SK-N-SH (cell line): ENCODE measurements around the gene ARHGEF17. TPM values are rescaled to one million over a fixed set of nuclear protein-coding genes. Genes with fewer than 3 reads are reported as not detected.

Experiments
- CTCF ChIA-PET: fragments of 300-600, 350-600 bp; formaldehyde crosslinking; extraction: SDS; loops from one replicate; lab custom pipeline; 2021; lab: Yijun Ruan, JAX
- POLR2A ChIA-PET: fragments of 350-600 bp; sonication (Branson Sonifier 250); formaldehyde crosslinking; extraction: SDS; loops from one replicate; lab custom pipeline; 2020; ENCODE audit warnings: antibody characterized with exemption, inconsistent platforms; lab: Yijun Ruan, JAX
- DNase-seq: peaks from one replicate; pipeline ENCODE4 v3.0.0; 2012
- H2AFZ ChIP-seq: fragments of 200-600 bp; sonication (generic); 2 replicates; pipeline ENCODE4 v1.8.1; 2016; ENCODE audit warnings: antibody characterized with exemption, mild to moderate bottlenecking, low read depth
- H3F3A ChIP-seq: fragments of 200-600 bp; sonication (generic); replicated peaks from 2 replicates; pipeline ENCODE3; 2016; ENCODE audit warnings: antibody characterized with exemption, mild to moderate bottlenecking; ENCODE audit not compliant: insufficient read depth
- H3K27ac ChIP-seq, 2 experiments: fragments of 200-500 bp in 1 of 2; fragments of 200-600 bp in 1 of 2; sonication (Bioruptor generic) in 1 of 2; sonication (generic), shearing (Covaris generic) in 1 of 2; 2 replicates each; pipeline versions ENCODE4 v1.5.1 to v1.6.1; 2014 to 2016; ENCODE audit warnings: low read depth in 2 of 2, inconsistent platforms in 1 of 2, low read length in 1 of 2, mild to moderate bottlenecking in 1 of 2, mixed read lengths in 1 of 2
- H3K27me3 ChIP-seq: fragments of 200-600 bp; sonication (generic), shearing (Covaris generic); 2 replicates; pipeline ENCODE4 v1.6.1; 2016; ENCODE audit warnings: mixed run types; ENCODE audit not compliant: insufficient read depth
- H3K36me3 ChIP-seq, 2 experiments: fragments of 200-500 bp in 1 of 2; fragments of 200-600 bp in 1 of 2; sonication (Bioruptor generic) in 1 of 2; sonication (generic) in 1 of 2; replicated peaks in 1 of 2; 2 replicates each; pipeline versions ENCODE3 to v1.5.1; 2014 to 2016; ENCODE audit warnings: low read length in 1 of 2, mild to moderate bottlenecking in 1 of 2; ENCODE audit not compliant: insufficient read depth in 2 of 2, control insufficient read depth in 1 of 2
- H3K4me1 ChIP-seq, 2 experiments: fragments of 200-500 bp in 1 of 2; fragments of 200-600 bp in 1 of 2; sonication (Bioruptor generic) in 1 of 2; sonication (generic), shearing (Covaris generic) in 1 of 2; 2 replicates each; pipeline versions ENCODE4 v1.5.1 to v1.6.1; 2014 to 2016; ENCODE audit warnings: low read depth in 1 of 2, low read length in 1 of 2, mixed run types in 1 of 2; ENCODE audit not compliant: insufficient read depth in 2 of 2, control insufficient read depth in 1 of 2
- H3K4me2 ChIP-seq: fragments of 200-600 bp; sonication (generic), shearing (Covaris generic); 2 replicates; pipeline ENCODE4 v1.6.1; 2017; ENCODE audit warnings: mixed run types
- H3K4me3 ChIP-seq, 2 experiments: fragments of 200-500 bp in 1 of 2; fragments of 200-600 bp in 1 of 2; sonication (Bioruptor generic) in 1 of 2; sonication (generic), shearing (Covaris generic) in 1 of 2; 2 replicates each; pipeline versions ENCODE4 v1.5.1 to v1.8.1; 2014 to 2016; ENCODE audit warnings: low read depth in 2 of 2, inconsistent platforms in 1 of 2, low read length in 1 of 2, mild to moderate bottlenecking in 1 of 2, mixed read lengths in 1 of 2, moderate library complexity in 1 of 2
- H3K79me2 ChIP-seq: fragments of 200-600 bp; sonication (generic); 2 replicates; pipeline ENCODE4 v1.8.1; 2017; ENCODE audit warnings: mild to moderate bottlenecking; ENCODE audit not compliant: insufficient read depth
- H3K9ac ChIP-seq: fragments of 200-600 bp; sonication (generic); 2 replicates; pipeline ENCODE4 v1.6.1; 2017; ENCODE audit warnings: mixed run types
- H3K9me2 ChIP-seq: fragments of 200-600 bp; sonication (generic); 2 replicates; pipeline ENCODE4 v1.6.1; 2017; ENCODE audit warnings: mixed run types
- H3K9me3 ChIP-seq: fragments of 200-600 bp; sonication (generic); 2 replicates; pipeline ENCODE4 v1.6.1; 2017; ENCODE audit warnings: mixed run types, mild to moderate bottlenecking, moderate library complexity
- H4K20me1 ChIP-seq: fragments of 200-600 bp; sonication (generic); 2 replicates; pipeline ENCODE4 v1.6.1; 2017; ENCODE audit warnings: mild to moderate bottlenecking, mixed run types; ENCODE audit not compliant: insufficient read depth
- CHD2 ChIP-seq: fragments of 150-350 bp; IDR thresholded peaks from 2 replicates; pipeline ENCODE4 v1.6.1; 2018; ENCODE audit warnings: low read length; ENCODE audit not compliant: partially characterized antibody
- CTCF ChIP-seq: fragments of 200-600 bp; sonication (generic); IDR thresholded peaks from 2 replicates; pipeline ENCODE4 v1.6.1; 2017; ENCODE audit warnings: antibody characterized with exemption, mild to moderate bottlenecking, moderate library complexity
- ELF1 ChIP-seq: IDR thresholded peaks from 2 replicates; pipeline ENCODE4 v1.4.0; 2012
- EZH2phosphoT487 ChIP-seq: fragments of 200-600 bp; sonication (generic); IDR thresholded peaks from 2 replicates; pipeline ENCODE4 v1.6.1; 2017; ENCODE audit warnings: low read depth, mixed run types, mild to moderate bottlenecking, antibody characterized with exemption, moderate library complexity, borderline replicate concordance
- FOXM1 ChIP-seq: IDR thresholded peaks from 2 replicates; pipeline ENCODE4 v1.4.0; 2012; ENCODE audit warnings: low read depth, mild to moderate bottlenecking
- GATA2 ChIP-seq: sonication (generic); formaldehyde crosslinking; IDR thresholded peaks from 2 replicates; pipeline ENCODE4 v1.5.0; 2020; ENCODE audit warnings: mild to moderate bottlenecking, missing genetic modification reagents
- IRF3 ChIP-seq: fragments of 150-350 bp; IDR thresholded peaks from 2 replicates; pipeline ENCODE4 v1.6.1; 2016; ENCODE audit warnings: mild to moderate bottlenecking, low read depth, low read length
- MAX ChIP-seq: IDR thresholded peaks from 2 replicates; pipeline ENCODE4 v1.4.0; 2012; ENCODE audit warnings: low read depth
- MXI1 ChIP-seq: IDR thresholded peaks from 2 replicates; pipeline ENCODE4 v1.6.1; 2012; ENCODE audit warnings: mild to moderate bottlenecking, low read depth, low read length, improper control_type of control experiment
- NRF1 ChIP-seq: IDR thresholded peaks from 2 replicates; pipeline ENCODE4 v1.6.1; 2012; ENCODE audit warnings: low read depth, mild to moderate bottlenecking, low read length
- POLR2AphosphoS5 ChIP-seq: IDR thresholded peaks from 2 replicates; pipeline ENCODE4 v1.6.1; 2012; ENCODE audit warnings: low read depth, low read length
- RAD21 ChIP-seq: IDR thresholded peaks from 2 replicates; pipeline ENCODE4 v1.6.1; 2012; ENCODE audit warnings: mild to moderate bottlenecking, low read length
- REST ChIP-seq: IDR thresholded peaks from 2 replicates; pipeline ENCODE4 v1.6.1; 2012; ENCODE audit warnings: mild to moderate bottlenecking, low read depth, low read length, moderate library complexity
- RXRA ChIP-seq: IDR thresholded peaks from 2 replicates; pipeline ENCODE4 v1.4.0; 2012; ENCODE audit warnings: low read depth, mild to moderate bottlenecking, borderline replicate concordance
- SIN3A ChIP-seq: IDR thresholded peaks from 2 replicates; pipeline ENCODE4 v1.6.1; 2012; ENCODE audit warnings: low read depth, mild to moderate bottlenecking, low read length, moderate library complexity, borderline replicate concordance
- SMC3 ChIP-seq: IDR thresholded peaks from 2 replicates; pipeline ENCODE4 v1.6.1; 2012; ENCODE audit warnings: low read depth, low read length, improper control_type of control experiment
- TCF12 ChIP-seq: IDR thresholded peaks from 2 replicates; pipeline ENCODE4 v1.4.0; 2012
- USF2 ChIP-seq: fragments of 150-350 bp; IDR thresholded peaks from 2 replicates; pipeline ENCODE4 v1.6.1; 2017; ENCODE audit warnings: antibody characterized with exemption, low read length, low read depth, borderline replicate concordance
- YY1 ChIP-seq: IDR thresholded peaks from 2 replicates; pipeline ENCODE4 v1.4.0; 2012; ENCODE audit warnings: low read depth, mild to moderate bottlenecking
- ZBTB33 ChIP-seq: IDR thresholded peaks from 2 replicates; pipeline ENCODE4 v1.4.0; 2012; ENCODE audit warnings: low read depth, borderline replicate concordance
- WGBS: methylation state at CpG from one replicate; pipeline ENCODE4 v1.1.6; 2017; ENCODE audit warnings: low lambda C conversion rate; 5-methylcytosine and 5-hydroxymethylcytosine counted together
- polyA plus RNA-seq, 3 experiments: library from polyadenylated mRNA; depleted of rRNA; stranded (reverse); fragments of >200 nt; gene quantifications; 2 replicates each; pipeline ENCODE4 v1.2.3, GENCODE V29; 2012

ARHGEF17 gene
- polyA plus RNA-seq, 1 of the 3 experiments (the other 2 are of a cell fraction), result 45.9 TPM

- 0% methylated on average over 3 of the region's 4 CpGs for WGBS
- POLR2A ChIA-PET, result interaction anchor here (0.7 to 1.5 kb wide), 4 partner anchors 20 to 325 kb away, joined by 3 to 19 read pairs (median 3); partner anchors contain the start of gene ARHGEF17
- H4K20me1 ChIP-seq, result peaks cover 44% of the 10 kb centered on the region
Observed at GRCh38 chr11:73335204-73335923, 27.3 kb downstream of the ARHGEF17 start.

More at GRCh38 chr11:73335204-73335923, 27.3 kb downstream of the ARHGEF17 start:
- Histone ChIP-seq H3K9ac (peak overlapping the region; percentile 65; the same call in 1 of the 2 replicates), H3K27ac (peak overlapping the region; percentile 97 to 98), H3K4me3 (peak overlapping the region; percentile 1 to 7; a peak in 2 of 4 replicates), H3K36me3 (peaks cover 2 to 12% of the 10 kb centered on the region in 2 experiments), H2AFZ (no peak overlapping the region), H3K9me3 (no peaks in the 10 kb centered on the region), H3K4me1 (peaks cover 48 to 58% of the 10 kb centered on the region in 2 experiments), H3F3A (peaks cover 37% of the 10 kb centered on the region), H3K9me2 (no peaks in the 10 kb centered on the region), H3K79me2 (peaks cover 97% of the 10 kb centered on the region), H3K27me3 (no peaks in the 10 kb centered on the region), H3K4me2 (peak overlapping the region; percentile 80)
- TF ChIP-seq SMC3 (peak; percentile 96), NRF1 (no peak), YY1 (no peak), USF2 (no peak), TCF12 (peak; percentile 95), RAD21 (peak; percentile 98), REST (no peak), EZH2phosphoT487 (no peak), MAX (peak; percentile 77; the same call in 1 of the 2 replicates), CTCF (peak; percentile 99), MXI1 (peak; percentile 71; the same call in 1 of the 2 replicates), RXRA (no peak), POLR2AphosphoS5 (peak; percentile 18; the same call in 1 of the 2 replicates), ELF1 (no peak), SIN3A (peak; percentile 65; the same call in 1 of the 2 replicates), ZBTB33 (no peak), IRF3 (no peak), GATA2 (no peak), CHD2 (peak; percentile 60), FOXM1 (no peak)
- CTCF ChIA-PET, result interaction anchor here (0.6 to 10.6 kb wide), 46 partner anchors 9 to 568 kb away, joined by 3 to 395 read pairs (median 4); partner anchors contain the start of genes ARHGEF17 and RELT
- DNase-seq, result peak; percentile 83
